ELR (cell line): ENCODE data around the gene CBR3.
A peak's percentile ranks its signal among the peaks of the same experiment; 100 is the strongest.
"Not testable (repeated sequence)": the region's sequence is repeated elsewhere in the genome, so short reads cannot be mapped to it uniquely, and the experiment has no call there.

Experiments used
- DNase-seq: peaks from one replicate; pipeline ENCODE4 v3.0.0-alpha.2; 2015; ENCODE audit warnings: low read depth

Gene CBR3

DNA sequence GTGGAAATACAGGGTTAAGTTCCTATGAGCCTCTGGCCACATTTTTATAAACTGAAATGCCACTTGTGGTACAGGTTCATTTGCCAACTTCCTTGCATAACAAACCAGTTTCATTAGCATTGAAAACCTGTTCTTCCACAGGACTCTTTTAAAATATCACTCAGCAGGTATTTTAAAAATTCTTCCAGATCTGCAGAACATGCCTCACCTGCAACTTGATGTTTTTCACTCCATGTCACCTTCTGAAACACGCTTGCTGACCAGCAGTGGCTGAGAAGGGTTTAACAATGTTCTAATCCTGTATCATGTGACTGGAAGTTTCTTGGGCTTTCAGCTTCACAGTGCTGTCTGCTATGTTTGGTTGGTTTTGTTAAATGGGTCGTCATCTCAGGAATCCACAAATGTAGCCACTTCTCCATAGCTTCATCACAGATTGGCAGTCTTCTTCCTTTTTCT lies 17.6 kb upstream of the CBR3 start:
- DNase-seq = no peak

DNA sequence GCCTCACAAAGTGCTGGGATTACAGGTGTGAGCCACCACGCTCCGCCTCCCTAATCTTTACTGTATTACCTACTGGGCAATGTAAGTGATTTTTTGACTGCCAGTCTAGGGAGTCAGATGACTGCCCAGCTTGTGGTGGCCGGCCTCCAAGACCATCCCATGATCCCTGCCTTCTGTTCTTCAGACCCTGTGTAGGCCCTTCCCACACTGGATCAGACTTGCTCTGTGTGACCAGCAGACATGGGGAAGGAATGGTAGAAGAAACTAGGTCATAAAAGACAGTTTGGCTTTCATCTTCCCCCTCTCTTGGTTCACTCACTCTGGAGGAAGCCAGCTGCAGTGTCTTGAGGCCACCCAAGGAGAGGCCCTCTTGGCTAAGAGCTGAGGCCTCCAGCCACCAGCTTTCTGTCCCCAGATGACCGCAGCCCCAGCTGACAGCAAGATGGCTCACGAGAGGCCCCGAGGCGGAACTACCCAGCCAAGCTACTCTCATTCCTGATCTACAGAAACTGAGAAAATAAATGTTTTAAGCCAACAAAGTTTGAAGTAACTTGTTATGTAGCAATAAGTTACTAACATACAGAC lies 14.5 kb upstream of the CBR3 start:
- no peak for DNase-seq

DNA sequence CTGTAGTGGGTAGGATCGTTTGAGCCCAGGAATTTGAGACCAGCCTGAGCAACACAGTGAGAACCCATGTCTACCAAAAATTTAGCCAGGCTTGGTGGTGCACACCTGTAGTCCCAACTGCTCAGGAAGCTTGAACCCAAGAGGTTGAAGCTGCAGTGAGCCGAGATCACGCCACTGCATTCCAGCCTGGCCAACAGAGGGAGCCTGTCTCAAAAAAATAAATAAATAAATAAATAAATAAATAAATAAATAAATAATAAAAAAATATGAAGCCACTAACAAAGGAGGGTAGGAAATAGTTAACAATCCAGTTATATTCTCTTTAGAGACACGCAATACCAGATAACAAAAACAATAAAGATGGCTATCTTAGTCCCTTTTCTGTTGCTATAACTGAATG lies 11.9 kb upstream of the CBR3 start:
- peak; percentile 32 for DNase-seq

DNA sequence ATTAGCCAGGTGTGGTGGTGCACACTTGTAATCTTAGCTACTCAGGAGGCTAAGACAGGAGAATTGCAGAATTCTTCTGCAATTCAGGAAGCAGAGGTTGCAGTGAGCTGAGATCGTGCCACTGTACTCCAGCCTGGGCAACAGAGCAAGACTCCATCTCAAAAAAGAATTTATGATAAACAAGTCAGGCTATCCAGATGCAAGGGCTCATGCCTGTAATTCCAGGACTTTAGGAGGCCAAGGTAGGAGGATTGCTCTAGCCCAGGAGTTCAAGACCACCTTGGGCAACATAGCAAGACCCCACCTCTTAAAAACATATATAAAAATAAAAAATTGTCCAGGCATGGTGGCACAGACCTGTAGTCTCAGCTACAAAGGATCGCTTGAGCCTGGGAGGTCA lies 10.5 kb upstream of the CBR3 start:
- no peak for DNase-seq

DNA sequence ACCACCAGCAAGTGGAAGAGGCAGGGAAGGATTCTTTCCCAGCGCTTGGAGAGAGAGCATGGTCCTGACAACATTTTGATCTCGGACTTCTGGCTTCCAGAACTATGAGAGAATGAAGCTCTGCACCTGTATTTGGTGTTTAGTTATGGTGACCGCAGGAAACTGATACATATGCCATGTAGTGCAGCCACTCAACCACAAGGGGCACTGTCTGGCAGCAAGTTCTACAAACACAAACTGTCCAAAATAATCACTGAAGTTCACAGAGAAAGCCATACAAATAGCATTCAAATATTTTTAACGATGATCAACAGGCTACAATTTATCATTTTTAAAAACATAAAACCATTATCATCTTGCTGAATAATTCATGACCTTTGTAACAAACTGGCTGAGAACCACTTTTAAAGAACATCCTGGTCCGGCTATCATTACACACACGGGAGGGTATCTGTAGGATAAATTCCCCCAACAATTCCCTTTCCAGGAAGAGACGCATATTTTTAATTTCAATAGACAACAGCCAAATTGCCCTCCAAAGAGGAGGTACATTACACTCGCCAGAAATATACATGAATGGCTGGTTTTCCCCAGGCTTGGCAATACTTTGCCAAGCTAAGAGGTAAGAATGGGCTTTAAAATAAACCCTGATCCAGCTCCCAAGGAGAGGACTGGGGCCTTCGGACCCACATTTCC lies 9.2 kb upstream of the CBR3 start:
- DNase-seq = peak; percentile 60

DNA sequence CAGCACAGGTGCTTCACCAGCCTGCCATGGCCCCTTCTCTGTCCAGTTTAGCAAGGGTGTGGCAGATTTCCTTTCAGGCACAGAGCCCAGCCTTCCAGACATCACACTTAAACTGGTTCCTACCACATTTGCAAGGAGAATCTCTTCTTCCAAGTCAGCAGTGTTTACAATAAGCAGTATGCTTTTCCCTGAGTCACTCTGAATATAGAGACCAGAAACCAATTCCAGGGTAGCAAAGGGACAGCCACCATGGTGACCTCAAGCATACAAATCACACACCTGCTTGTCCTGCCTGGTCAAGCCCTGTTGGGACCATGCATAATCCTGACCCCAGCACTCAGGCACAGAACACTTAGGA lies 8.7 kb upstream of the CBR3 start:
- no peak for DNase-seq

DNA sequence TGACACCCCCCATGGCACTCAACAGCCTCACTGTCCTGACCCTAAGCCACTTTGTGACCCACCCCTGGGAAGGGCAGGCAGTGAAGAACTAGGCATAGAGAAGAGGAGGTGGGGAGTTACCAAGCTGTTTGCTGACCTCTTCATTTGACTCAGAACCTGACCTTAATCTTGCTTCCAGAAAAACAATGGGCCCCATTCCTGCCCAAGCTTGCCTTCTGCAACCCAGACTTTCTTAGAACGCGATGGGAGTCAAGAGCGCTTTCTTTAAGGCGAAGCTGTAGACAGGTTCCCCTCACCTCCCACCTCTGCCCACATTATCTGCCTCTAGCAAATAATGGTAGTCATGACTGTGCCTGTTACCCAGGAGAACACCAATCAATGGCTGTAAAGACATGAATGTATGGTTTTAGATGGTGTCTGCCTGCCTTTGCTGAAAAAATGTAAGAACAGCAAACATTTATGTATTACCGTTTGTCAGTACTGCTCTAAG lies 8.2 kb upstream of the CBR3 start:
- no peak for DNase-seq

DNA sequence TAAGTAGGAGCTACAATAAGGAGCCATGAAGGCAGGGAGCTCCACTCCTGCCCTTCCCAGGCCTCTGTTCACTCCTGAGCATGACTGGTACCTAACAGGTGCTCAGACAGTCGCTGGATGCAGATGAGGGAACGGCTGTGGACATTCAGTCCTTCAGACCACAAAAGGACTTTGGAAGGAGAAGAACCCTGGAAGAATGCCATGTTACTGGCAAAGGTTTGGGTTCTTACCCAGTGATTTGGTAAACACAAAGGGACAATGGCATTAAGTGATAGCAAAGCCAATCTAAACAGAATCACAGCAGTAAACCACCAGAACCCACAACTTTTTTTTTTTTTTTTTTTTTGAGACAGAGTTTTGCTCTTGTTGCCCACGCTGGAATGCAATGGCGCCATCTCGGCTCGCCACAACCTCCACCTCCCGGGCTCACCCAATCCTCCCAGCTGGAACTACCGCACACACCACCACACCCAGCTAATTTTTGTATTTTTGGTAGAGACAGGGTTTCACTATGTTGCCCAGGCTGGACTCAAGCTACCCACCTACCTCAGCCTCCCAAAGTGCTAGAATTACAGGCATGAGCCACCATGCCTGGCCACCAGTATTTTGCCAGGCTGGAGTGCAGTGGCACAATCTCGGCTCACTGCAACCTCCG lies 7.5 kb upstream of the CBR3 start:
- DNase-seq = no peak

DNA sequence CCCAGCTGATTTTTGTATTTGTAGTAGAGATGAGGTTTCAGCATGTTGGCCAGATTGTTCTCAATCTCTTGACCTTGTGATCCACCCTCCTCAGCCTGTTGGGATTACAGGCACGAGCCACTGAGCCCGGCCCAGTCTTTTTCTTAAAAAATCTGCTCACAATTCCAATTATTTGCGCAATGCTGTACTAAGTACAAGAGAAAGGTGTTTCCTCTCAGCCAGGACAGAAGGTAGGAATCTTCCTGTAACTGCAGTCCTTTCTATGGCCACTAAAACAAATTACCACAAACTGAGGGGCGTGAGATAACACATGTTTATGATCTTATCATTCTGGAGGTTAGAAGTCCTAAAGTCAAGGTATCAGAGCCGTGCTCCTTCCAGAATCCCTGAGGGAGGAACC lies 6.9 kb upstream of the CBR3 start:
- no peak for DNase-seq

DNA sequence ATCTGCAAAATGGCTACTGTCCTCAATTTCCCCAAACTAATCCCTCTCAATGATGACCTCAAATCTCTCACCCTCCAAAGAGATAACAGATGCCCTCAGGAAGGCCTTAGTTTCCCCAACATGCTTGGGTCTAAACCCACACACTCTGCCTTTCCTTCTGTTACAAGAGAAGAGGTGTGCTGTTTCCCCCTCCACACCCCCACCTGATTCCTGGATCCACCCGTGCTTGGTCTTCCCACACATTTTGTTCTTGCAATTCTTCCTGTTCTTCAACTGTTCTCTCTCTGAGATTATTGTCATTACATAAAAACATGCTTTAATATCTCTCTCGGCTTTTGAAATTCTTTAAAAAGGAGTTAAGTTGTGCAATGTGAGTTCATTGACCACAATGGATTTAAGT lies 5.7 kb upstream of the CBR3 start:
- no peak for DNase-seq

DNA sequence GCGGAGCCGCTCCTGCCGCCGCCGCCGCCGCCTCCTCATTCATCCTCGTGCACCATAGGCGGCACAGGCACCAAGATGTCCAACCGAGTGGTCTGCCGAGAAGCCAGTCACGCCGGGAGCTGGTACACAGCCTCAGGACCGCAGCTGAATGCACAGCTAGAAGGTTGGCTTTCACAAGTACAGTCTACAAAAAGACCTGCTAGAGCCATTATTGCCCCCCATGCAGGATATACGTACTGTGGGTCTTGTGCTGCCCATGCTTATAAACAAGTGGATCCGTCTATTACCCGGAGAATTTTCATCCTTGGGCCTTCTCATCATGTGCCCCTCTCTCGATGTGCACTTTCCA lies 4.5 kb upstream of the CBR3 start:
- not testable (repeated sequence) for DNase-seq

DNA sequence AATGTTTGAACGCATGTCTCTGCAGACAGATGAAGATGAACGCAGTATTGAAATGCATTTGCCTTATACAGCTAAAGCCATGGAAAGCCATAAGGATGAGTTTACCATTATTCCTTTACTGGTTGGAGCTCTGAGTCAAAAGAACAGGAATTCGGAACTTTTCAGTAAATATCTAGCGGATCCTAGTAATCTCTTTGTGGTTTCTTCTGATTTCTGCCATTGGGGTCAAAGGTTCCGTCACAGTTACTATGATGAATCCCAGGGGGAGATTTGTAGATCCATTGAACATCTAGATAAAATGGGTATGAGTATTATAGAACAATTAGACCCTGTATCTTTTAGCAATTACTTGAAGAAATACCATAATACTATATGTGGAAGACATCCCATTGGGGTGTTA lies 4.0 kb upstream of the CBR3 start:
- not testable (repeated sequence) for DNase-seq

DNA sequence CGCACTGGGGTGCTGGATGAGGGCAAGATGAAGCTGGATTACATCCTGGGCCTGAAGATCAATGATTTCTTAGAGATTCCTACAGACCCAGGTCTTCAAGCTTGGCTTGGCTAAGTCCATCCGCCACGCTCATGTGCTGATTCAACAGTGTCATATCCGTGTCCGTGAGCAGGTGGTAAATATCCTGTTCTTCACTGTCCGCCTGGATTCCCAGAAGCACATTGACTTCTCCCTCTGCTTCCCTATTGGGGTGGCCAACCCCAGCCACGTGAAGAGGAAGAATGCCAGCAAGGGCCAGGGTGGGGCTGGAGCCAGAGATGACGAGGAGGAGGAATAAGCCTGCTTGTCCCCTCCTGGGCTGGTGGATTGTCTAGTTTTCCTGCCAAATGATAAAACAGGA lies 2.2 kb upstream of the CBR3 start:
- DNase-seq = no peak

DNA sequence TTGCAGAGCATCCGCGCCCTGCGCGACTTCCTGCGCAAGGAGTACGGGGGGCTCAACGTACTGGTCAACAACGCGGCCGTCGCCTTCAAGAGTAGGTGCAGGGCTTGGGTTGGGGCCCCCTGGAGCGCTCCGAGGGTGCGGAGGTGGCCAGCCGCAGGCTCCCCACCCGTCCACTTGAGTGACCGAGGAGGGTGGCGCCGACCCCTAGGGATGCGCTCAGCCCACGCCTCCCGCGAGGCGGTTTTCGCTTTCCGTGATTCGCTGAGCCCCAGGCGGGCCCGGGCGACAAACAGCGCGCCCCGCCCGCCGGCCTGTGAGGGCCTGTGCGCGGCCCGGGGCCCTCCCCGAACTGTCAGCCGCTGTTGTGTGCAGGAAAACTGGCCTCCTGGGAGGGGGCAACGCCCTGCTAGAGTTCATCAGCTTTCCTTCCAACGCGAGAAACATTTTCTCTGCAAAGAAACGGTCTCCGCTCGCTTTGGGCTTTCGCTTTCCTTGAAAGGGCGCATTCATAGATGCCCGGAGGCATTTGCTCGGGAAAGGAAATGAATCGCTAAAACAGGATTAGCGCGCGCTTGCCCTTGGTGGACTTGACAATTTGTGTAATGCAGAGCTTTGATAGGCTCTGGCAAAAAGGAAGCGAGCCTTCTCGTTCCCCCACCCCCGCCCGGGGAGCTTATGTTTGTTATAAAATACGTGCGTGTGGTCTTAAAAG lies 668 bp downstream of the CBR3 start:
- peak; percentile 94 for DNase-seq

DNA sequence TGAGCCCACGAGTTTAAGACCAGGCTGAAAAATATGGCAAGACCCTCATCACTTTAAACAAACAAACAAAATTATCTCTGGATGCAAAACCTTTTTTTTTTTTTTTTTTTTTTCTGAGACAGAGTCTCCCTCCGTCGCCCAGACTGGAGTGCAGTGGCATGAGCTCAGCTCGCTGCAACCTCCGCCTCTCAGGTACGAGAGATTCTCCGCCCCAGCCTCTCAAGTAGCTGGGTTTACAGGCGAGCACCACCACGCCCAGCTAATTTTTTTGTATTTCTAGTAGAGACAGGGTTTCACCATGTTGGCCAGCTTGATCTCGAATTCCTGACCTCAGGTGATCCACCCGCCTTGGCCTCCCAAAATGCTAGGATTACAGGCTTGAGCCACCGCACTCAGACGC lies 4.9 kb downstream of the CBR3 start:
- DNase-seq = not testable (repeated sequence)

DNA sequence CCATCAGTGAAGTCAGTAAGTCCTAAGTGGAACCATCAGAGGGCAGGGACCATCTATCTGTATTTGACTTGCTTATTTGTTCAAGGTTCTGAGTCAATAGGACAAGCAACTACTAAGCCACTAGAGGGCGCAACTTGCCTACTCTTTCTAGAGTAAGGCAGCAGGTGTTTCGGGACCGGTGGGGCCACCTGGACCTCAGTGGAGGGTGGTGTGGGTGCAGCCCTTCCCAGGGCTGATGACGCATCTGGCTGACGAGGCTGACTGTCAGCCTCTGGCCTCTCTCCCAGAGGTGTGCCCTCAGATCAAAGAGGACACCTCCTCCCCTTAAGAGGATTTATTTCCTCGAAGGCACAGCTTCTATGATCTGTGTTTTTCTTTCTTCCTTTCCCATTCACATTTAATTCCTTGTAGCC lies 6.6 kb downstream of the CBR3 start:
- peak; percentile 92 for DNase-seq

DNA sequence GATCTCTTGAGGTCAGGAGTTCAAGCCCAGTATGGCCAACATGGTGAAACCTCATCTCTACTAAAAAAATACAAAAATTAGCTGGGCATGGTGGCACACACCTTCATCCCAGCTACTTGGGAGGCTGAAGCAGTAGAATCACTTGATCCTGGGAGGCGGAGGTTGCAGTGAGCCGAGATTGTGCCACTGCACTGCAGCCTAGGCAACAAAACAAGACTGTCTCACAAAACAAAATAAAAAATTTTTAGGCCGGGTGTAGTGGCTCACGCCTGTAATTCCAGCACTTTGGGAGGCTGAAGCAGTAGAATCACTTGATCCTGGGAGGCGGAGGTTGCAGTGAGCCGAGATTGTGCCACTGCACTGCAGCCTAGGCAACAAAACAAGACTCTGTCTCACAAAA lies 9.4 kb downstream of the CBR3 start:
- DNase-seq = not testable (repeated sequence)

DNA sequence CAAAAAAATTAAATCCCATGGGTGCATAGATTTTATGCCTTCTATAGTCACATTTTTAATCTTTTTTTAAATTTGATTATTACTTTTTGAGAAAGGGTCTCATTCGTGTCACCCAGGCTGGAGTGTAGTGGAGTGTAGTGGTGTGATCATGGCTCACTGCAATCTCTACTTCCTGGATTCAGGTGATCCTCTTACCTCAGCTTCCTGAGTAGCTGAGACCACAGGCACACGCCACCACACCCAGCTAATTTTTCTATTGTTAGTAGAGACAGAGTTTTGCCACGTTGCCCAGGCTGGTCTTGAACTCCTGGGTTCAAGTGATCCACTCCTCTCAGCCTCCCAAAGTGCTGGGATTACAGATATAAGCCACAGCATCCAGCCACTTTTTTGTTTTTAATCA lies 10.4 kb downstream of the CBR3 start:
- DNase-seq = no peak

DNA sequence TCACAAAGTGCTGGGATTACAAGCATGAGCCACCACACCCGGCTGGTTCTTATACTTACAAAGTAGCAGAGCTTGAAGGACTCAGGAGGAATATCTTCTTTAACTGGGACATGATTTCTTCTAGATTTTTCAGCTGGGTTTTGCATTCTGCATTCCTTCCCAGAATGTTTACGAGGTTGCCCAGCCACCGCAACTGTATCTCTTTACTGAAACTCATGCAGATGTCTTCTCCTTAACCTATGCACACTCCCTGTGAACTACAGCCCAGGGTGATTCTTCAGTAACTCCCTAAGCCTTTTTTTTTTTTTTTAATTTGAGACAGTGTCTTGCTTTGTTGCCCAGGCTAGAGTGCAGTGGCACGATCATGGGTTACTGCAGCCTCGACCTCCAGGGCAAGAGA lies 13.0 kb downstream of the CBR3 start:
- DNase-seq = no peak

DNA sequence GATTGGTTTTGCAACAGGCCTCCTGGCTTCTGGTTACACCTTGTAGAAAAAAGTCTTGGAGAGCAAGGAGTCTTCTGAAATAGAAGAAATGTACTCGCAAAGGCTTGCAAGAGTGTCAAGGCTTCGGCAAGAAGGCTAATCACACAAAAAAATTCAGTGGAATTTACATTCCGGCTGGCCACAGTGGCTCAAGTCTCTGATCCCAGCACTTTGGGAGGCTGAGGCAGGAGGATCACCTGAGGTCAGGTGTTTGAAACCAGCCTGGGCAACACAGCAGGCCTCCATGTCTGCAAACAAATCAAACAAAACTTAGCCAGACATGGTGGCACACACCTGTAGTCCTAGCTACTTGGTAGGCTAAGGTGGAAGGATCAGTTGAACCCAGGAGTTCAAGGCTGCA lies 14.0 kb downstream of the CBR3 start:
- no peak for DNase-seq

DNA sequence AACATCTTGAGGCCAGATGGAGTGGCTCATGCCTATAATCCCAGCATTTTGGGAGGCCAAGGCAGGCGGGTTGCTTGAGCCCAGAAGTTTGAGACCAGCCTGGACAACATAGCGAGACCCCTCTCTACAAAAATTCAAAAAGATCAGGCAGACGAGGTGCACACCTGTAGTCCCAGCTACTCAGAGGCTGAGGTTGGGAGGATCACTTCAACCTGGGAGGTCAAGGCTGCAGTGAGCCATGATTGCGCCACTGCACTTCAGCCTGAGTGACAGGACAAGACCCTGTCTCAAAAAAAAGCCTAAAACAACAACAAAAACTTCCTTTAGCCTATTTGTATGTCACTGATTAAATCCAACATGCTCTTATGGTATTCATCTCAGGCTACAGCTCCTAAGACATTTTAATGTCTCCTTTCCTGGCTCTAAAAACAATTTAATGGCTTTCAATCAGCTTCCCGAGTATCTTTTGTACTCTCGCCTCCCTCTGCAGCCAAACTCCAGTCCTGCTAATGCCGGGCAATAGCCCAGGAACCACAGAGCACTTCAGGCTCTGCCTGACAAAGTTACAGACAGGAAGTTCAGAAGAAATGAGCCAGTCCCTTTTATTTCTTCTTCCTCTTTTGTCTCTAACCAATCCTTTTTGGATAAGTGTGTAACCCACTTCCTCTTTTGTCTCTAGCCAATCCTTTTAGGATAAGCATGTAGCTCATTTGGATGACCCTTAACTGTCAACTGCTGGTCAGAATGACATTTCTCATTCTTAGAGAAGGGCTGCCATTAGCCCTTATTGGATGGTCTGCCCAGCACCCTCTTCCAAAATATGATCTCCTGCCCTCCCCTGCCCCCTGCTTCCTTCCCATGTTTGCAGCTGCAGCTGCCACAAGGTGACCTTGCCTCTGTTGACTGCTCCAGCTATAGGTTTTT lies 15.2 kb downstream of the CBR3 start:
- DNase-seq = no peak
